K562 (cell line): ENCODE data around the gene PRRC2A. TPM values are rescaled to one million over a fixed set of nuclear protein-coding genes. Genes with fewer than 3 reads are reported as not detected.

Experiments used
- ELF2 ChIP-seq: fragments of 250-450 bp; sonication (Bioruptor Pico); IDR thresholded peaks from 2 replicates; pipeline ENCODE4 v1.5.0; 2021; ENCODE audit warnings: mild to moderate bottlenecking
- HNRNPH1 ChIP-seq: fragments of 200-400 bp; formaldehyde crosslinking; optimal IDR thresholded peaks from 2 replicates; pipeline ENCODE3; 2017; ENCODE audit warnings: low read depth, mild to moderate bottlenecking, low read length, moderate library complexity
- HNRNPLL ChIP-seq: fragments of 200-400 bp; formaldehyde crosslinking; IDR thresholded peaks from 2 replicates; pipeline ENCODE4 v1.6.1; 2017; ENCODE audit warnings: low read length, low read depth, mild to moderate bottlenecking; ENCODE audit not compliant: poor library complexity, severe bottlenecking
- KLF10 ChIP-seq: fragments of 250-450 bp; sonication (Bioruptor Pico); IDR thresholded peaks from 2 replicates; pipeline ENCODE4 v1.6.1; 2021; ENCODE audit warnings: matching md5 sums
- MEF2A ChIP-seq: IDR thresholded peaks from 2 replicates; pipeline ENCODE4 v1.6.1; 2011; ENCODE audit warnings: low read depth, mild to moderate bottlenecking, low read length, moderate library complexity; ENCODE audit not compliant: control insufficient read depth
- MEF2D ChIP-seq: conservative IDR thresholded peaks from 2 replicates; pipeline ENCODE4 v1.6.1; 2016; ENCODE audit warnings: low read depth, missing genetic modification characterization, missing compliant biosample characterization
- MYNN ChIP-seq, 2 experiments: sonication (generic); formaldehyde crosslinking in 1 of 2; IDR thresholded peaks; 2 replicates each; pipeline versions ENCODE4 v1.5.0 to v1.6.1; 2016 to 2020; ENCODE audit warnings: antibody characterized with exemption in 1 of 2, missing genetic modification reagents in 1 of 2
- NR4A1 ChIP-seq, 2 experiments: fragments of 250-450 bp in 1 of 2; fragments of 450-650 bp in 1 of 2; sonication (Bioruptor Pico) in 1 of 2; IDR thresholded peaks; 2 replicates each; pipeline versions ENCODE4 v1.4.0 to v1.6.1; 2016 to 2020; ENCODE audit warnings: mild to moderate bottlenecking in 2 of 2, missing compliant biosample characterization in 1 of 2, missing genetic modification characterization in 1 of 2, moderate library complexity in 1 of 2
- SMARCC2 ChIP-seq: fragments of 450-650 bp; IDR thresholded peaks from 2 replicates; pipeline ENCODE4 v1.6.1; 2017; ENCODE audit warnings: antibody characterized with exemption, moderate library complexity, mild to moderate bottlenecking, low read depth
- ZKSCAN8 ChIP-seq: fragments of 200-800 bp; sonication (Bioruptor generic); IDR thresholded peaks from 2 replicates; pipeline ENCODE4 v1.6.1; 2016; ENCODE audit warnings: missing genetic modification characterization, missing compliant biosample characterization
- ZNF347 ChIP-seq: fragments of 450-650 bp; formaldehyde crosslinking; IDR thresholded peaks from 2 replicates; pipeline ENCODE4 v1.4.0; 2020; ENCODE audit warnings: low read depth, mild to moderate bottlenecking, moderate library complexity
- ZNF75A ChIP-seq: fragments of 450-650 bp; formaldehyde crosslinking; IDR thresholded peaks from 2 replicates; pipeline ENCODE4 v1.4.0; 2020; ENCODE audit warnings: mild to moderate bottlenecking
- polyA plus RNA-seq, 8 experiments: library from polyadenylated mRNA; depleted of rRNA in 4 of 8; stranded (reverse) in 5 of 8; unstranded in 3 of 8; fragments of >200 nt; fragmentation: Nextera tagmentation in 2 of 8; fragmentation: Illumina TruSeq in 1 of 8; extraction: Ambion mirVana in 2 of 8; extraction: Trizol in 1 of 8; gene quantifications; 2 replicates each; pipeline versions ENCODE4 v1.2.1 to v1.2.3, GENCODE V29; 2011 to 2014; ENCODE audit warnings: inconsistent platforms in 1 of 8, missing spikeins in 1 of 8
- total RNA-seq, 7 experiments: library from RNA; depleted of rRNA in 6 of 7; stranded (reverse); fragments of >200 nt in 6 of 7; fragmentation: Illumina TruSeq in 2 of 7; extraction: Trizol in 2 of 7; gene quantifications; 2 replicates each; pipeline versions ENCODE4 v1.2.1 to v1.2.3, GENCODE V29; 2011 to 2021; ENCODE audit warnings: low replicate concordance in 1 of 7
- TF ChIP-seq, protein P1 (sequence below): fragments of 250-450 bp; sonication (Bioruptor Pico); IDR thresholded peaks from 2 replicates; pipeline ENCODE4 v1.4.0; 2020; ENCODE audit warnings: mild to moderate bottlenecking, moderate library complexity, borderline replicate concordance
- TF ChIP-seq, protein P2 (sequence below), 2 experiments: IDR thresholded peaks; 2 replicates each; pipeline ENCODE4 v1.6.1; 2012; ENCODE audit warnings: improper control_type of control experiment in 2 of 2, low read depth in 2 of 2, low read length in 2 of 2, borderline replicate concordance in 1 of 2
- TF ChIP-seq, protein P3 (sequence below): fragments of 200-800 bp; sonication (Bioruptor generic); IDR thresholded peaks from 2 replicates; pipeline ENCODE4 v1.6.1; 2016; ENCODE audit warnings: missing genetic modification characterization, missing compliant biosample characterization

The PRRC2A gene
- total and polyA plus RNA-seq, 9 of the 15 experiments (the other 6 are each of a cell fraction or from before 2014, with no cell fraction given): 1.0 to 332 (median 63.0) TPM

DNA sequence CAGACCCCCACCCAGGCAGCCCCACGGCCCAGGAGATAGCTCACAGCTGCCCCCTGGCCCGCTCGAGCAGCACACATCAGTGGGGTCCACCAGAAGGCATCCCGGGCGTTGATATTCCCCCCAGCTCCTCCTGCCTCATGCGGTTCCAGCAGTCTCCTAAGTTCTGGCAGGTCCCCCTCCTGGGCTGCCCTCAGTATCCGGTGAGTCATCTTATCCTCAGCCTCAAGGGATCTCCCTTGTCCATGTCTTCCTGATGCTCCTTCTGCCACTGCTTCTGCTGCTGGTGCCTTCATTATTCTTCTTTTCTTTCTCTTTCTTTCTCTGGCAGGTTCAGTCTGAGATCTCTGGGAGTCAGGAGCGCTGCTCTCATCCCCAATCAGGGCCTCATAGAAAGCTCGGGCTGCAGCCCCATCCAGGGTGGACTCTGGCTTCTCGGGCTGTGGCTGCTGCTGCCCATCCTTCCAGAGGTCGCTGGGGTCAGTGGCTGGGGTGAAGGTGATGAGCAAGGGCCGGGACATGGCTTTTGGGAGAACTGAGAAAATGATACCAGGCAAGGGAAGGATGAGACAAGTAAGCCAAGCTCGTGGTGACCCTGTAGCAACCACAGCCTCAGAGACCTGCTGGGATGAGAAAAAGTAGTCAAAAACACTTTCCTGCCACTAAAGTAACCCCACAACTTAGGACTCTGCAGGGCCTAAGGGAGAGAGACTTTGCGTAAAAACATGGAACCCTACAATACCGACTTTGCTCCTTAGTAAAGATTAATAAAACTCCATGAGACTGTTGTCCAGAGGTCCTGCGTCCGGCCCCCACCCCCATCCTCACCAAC, 43.7 kb downstream of the PRRC2A start (continued):
- TF ChIP-seq, protein P1, sequence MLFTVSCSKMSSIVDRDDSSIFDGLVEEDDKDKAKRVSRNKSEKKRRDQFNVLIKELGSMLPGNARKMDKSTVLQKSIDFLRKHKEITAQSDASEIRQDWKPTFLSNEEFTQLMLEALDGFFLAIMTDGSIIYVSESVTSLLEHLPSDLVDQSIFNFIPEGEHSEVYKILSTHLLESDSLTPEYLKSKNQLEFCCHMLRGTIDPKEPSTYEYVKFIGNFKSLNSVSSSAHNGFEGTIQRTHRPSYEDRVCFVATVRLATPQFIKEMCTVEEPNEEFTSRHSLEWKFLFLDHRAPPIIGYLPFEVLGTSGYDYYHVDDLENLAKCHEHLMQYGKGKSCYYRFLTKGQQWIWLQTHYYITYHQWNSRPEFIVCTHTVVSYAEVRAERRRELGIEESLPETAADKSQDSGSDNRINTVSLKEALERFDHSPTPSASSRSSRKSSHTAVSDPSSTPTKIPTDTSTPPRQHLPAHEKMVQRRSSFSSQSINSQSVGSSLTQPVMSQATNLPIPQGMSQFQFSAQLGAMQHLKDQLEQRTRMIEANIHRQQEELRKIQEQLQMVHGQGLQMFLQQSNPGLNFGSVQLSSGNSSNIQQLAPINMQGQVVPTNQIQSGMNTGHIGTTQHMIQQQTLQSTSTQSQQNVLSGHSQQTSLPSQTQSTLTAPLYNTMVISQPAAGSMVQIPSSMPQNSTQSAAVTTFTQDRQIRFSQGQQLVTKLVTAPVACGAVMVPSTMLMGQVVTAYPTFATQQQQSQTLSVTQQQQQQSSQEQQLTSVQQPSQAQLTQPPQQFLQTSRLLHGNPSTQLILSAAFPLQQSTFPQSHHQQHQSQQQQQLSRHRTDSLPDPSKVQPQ (CRISPR knock-in tag): no peak
- TF ChIP-seq, protein P2, sequence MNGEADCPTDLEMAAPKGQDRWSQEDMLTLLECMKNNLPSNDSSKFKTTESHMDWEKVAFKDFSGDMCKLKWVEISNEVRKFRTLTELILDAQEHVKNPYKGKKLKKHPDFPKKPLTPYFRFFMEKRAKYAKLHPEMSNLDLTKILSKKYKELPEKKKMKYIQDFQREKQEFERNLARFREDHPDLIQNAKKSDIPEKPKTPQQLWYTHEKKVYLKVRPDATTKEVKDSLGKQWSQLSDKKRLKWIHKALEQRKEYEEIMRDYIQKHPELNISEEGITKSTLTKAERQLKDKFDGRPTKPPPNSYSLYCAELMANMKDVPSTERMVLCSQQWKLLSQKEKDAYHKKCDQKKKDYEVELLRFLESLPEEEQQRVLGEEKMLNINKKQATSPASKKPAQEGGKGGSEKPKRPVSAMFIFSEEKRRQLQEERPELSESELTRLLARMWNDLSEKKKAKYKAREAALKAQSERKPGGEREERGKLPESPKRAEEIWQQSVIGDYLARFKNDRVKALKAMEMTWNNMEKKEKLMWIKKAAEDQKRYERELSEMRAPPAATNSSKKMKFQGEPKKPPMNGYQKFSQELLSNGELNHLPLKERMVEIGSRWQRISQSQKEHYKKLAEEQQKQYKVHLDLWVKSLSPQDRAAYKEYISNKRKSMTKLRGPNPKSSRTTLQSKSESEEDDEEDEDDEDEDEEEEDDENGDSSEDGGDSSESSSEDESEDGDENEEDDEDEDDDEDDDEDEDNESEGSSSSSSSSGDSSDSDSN (IDR thresholded peaks at IDR 0.05; ENCODE audit: borderline replicate concordance in 1 of 2, low read depth in 2 of 2, low read length in 2 of 2): no peak
- TF ChIP-seq ZKSCAN8 (CRISPR knock-in tag) (no peak), MEF2D (tag) (no peak), MYNN (IDR thresholded peaks at IDR 0.05) (peak; percentile 57; the same call in 1 of the 2 replicates), MYNN (CRISPR knock-in tag; IDR thresholded peaks at IDR 0.05) (no peak), HNRNPH1 (no peak), ZNF347 (peak; percentile 17; the same call in 1 of the 2 replicates), ELF2 (CRISPR knock-in tag) (no peak; the same call in 1 of the 2 replicates), HNRNPLL (no peak), NR4A1 (CRISPR knock-in tag; IDR thresholded peaks at IDR 0.05) (no peak), NR4A1 (tag; IDR thresholded peaks at IDR 0.05) (peak; percentile 15; the same call in 1 of the 2 replicates), KLF10 (CRISPR knock-in tag) (no peak), ZNF75A (CRISPR knock-in tag) (no peak), SMARCC2 (peak; percentile 63), MEF2A (no peak)
- TF ChIP-seq, protein P3, sequence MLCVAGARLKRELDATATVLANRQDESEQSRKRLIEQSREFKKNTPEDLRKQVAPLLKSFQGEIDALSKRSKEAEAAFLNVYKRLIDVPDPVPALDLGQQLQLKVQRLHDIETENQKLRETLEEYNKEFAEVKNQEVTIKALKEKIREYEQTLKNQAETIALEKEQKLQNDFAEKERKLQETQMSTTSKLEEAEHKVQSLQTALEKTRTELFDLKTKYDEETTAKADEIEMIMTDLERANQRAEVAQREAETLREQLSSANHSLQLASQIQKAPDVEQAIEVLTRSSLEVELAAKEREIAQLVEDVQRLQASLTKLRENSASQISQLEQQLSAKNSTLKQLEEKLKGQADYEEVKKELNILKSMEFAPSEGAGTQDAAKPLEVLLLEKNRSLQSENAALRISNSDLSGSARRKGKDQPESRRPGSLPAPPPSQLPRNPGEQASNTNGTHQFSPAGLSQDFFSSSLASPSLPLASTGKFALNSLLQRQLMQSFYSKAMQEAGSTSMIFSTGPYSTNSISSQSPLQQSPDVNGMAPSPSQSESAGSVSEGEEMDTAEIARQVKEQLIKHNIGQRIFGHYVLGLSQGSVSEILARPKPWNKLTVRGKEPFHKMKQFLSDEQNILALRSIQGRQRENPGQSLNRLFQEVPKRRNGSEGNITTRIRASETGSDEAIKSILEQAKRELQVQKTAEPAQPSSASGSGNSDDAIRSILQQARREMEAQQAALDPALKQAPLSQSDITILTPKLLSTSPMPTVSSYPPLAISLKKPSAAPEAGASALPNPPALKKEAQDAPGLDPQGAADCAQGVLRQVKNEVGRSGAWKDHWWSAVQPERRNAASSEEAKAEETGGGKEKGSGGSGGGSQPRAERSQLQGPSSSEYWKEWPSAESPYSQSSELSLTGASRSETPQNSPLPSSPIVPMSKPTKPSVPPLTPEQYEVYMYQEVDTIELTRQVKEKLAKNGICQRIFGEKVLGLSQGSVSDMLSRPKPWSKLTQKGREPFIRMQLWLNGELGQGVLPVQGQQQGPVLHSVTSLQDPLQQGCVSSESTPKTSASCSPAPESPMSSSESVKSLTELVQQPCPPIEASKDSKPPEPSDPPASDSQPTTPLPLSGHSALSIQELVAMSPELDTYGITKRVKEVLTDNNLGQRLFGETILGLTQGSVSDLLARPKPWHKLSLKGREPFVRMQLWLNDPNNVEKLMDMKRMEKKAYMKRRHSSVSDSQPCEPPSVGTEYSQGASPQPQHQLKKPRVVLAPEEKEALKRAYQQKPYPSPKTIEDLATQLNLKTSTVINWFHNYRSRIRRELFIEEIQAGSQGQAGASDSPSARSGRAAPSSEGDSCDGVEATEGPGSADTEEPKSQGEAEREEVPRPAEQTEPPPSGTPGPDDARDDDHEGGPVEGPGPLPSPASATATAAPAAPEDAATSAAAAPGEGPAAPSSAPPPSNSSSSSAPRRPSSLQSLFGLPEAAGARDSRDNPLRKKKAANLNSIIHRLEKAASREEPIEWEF: no peak
